GM18873 (cell line): ENCODE data around the gene TRRAP.

ENCODE experiments used
- ATAC-seq: cut with Tn5 transposase; IDR thresholded peaks from one replicate; pipeline ENCODE4 v1.9.1; 2021; ENCODE audit warnings: mild to moderate bottlenecking, moderate library complexity, moderate number of reproducible peaks; ENCODE audit not compliant: unreplicated experiment, low FRiP score

The TRRAP gene

DNA sequence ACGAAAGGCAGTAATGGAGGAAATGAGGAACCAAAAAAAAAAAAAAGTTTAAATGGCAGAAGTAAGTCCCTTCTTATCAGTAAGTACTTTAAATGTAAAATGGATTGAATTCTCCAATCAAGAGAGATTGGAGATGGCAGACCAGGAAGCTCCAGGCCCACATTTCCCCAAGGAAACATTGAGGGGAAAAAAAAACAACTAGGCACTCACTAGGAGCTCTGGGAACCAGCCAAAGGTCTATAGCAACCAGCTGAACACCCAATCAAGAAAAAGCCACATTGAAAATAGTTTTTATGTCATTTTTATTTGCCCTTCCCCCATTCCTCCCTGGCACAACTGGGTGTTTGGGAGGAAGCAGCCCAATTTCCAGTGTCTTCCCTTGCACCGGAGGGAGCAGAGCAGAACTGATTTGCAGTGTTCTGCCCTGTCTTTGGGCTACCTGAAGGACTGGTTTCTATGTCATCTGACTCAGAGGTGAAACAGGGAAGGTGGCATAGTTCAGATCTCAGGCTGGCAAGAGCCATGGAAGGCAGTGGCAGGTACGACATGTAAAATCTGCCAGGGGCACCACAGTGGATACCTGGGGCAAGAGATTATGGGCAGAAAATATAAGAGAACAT lies 143.7 kb downstream of the TRRAP start:
- ATAC-seq, result no peak

DNA sequence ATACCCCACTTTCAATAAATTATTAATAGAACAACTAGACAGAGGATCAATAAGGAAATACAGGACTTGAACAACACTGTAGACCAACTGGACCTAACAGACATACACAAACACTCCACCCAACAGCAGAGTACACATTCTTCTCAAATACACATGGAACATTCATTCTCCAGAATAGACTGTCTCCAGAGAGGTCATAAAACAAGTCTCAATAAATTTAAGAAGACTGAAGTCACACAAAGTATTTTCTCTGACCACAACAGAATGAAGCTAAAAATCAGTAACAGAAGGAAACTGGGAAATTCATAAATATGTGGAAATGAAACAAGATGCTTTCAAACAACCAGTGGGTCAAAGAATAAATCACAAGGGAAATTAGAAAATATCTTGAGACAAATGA lies 145.7 kb downstream of the TRRAP start:
- no peak for ATAC-seq

- no peak for ATAC-seq
Measured at GRCh38 chr7:99027241-99027640, 148.9 kb downstream of the TRRAP start.

DNA sequence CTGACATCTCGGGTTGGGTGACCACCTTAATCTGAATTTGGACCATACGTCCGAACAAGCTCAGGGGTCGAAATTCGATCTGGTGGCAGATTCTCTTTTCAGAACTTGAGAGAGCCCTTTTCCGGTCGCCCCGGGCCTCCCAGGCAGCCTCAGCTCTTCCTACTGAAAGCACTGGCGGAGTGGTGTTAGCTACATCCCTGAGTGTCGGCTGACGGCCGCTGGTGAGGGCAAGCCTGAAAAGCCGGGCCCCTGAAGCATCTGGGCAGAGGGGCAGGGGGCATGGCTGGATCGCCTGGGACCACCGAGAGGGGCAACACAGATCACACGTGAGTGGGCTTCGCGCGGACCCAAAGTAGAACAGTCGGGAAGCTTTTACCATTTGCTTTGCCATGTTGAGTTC lies 149.5 kb downstream of the TRRAP start:
- ATAC-seq, result no peak

DNA sequence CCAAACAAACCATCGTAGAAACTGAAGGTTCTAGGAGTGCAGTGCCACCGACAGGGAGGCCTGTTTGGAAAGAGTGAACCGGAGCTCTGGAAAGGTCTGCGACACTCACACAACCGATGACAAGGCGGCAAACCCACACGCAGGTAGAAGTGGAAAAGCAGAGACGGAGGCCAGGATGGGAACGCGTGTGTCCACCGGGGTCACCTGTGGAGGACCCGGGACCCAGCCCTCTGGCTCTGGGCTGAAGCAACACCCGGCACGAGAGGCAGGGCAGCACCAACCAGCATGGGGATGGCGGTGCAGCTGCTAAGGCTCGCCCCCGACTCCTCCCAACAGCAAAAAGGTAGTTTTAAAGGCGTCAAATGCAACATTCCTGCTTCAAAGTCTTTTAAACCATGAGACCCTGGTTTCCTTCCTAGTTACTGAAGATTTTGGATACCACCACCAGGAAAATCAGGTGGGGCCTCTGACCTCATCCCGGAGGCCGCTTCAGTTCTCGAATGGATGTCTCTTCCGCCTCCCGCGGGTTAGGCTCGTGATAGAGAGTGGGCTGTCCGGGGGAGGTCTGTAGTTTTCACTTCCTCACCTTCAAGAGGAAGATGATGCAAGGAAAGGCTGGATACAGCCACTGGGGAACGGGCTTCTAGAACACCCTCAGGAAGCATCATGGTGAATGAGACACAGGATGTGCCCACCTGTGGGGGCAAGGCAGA lies 150.1 kb downstream of the TRRAP start:
- no peak for ATAC-seq

DNA sequence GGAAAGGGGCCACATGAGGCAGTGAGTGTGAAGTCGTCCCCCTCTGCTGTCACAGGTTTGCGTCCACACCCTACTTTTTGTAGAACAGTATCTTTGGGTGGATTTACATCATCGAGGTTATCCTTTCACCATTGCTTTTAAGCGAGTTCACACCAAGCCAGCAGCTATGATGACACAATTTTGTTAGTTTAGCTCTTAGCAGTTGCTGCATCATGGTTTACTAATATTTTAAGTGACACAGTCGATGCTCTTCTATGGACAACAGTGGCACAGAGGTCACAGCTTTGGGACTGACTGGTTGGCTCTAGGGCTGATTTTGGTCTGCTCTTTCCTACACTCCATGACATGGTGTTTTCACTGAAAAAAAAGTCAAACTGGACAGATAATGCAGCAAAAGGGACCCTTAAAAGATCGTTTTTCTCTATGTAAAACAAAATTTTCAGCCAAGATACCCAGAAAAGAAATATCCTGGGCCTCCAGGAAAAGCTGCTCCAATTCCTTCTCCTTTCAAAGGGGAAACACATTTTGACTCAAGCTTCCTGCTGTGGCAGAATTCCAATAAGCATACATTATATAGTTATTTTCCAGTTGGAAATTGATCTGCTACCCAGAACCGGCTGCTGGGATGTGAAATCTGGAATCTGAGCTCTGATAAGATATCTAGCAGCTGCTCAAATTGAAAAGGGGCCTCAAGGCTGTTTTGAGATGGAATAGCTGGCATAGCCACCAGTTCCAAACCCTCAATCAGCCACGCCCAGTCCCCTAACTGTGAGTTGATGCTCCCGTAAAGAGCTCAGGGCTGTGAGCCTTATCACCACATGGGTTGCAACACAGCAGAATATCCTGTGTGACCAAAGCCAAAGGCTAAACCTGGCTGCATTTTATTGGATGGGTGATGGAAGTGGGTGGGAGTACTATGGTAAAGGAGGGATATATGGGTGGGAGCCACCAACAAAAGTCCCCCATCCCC lies 151.4 kb downstream of the TRRAP start:
- ATAC-seq, result no peak

- ATAC-seq, result no peak
Measured at GRCh38 chr7:99030457-99030856, 152.1 kb downstream of the TRRAP start.

DNA sequence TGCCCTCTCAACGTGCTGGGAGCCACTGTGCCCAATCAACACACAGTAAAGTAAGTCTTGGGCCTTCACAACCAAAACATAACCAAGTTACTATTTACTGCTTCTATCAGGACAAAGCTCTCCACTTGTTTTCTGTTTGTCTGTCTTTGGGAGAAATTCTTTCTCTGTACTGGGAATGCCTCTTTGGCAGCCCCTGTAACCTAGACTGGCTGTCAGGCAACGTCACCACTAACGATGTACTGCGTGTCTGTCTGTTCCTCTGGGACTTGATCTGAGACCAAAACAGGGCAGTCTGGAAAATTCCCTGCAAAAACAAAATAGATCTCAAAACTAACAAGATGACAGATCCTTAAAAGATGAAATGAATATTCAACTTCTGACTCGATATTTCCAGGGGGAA lies 152.6 kb downstream of the TRRAP start:
- ATAC-seq, result no peak

GRCh38 chr7:99031496-99031895 lies 153.2 kb downstream of the TRRAP start:
- no peak for ATAC-seq

DNA sequence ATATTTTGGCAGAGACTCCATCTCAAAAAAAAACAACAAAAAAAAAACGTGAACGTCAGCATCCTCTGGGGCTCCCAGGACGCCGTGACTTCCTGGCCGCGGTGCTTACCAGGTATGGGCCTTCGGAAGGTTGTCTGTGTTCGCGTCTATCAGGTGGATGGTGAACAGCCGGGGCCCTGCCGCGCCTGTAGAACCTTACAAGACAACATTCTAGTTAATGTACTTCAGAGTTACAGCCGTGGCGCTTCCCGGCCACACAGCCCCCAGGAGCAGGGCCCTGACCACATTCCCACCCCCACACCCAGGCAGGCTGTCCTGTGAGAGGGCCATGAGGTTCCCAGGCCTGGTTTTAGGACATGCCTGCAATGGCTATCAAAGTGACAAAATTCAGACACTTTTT lies 154.6 kb downstream of the TRRAP start:
- no peak for ATAC-seq

GRCh38 chr7:99033765-99034164 lies 155.4 kb downstream of the TRRAP start:
- ATAC-seq, result no peak

- no peak for ATAC-seq
Measured at GRCh38 chr7:99034932-99035722, 156.8 kb downstream of the TRRAP start.

GRCh38 chr7:99035723-99036545 lies 157.6 kb downstream of the TRRAP start:
- no peak for ATAC-seq

DNA sequence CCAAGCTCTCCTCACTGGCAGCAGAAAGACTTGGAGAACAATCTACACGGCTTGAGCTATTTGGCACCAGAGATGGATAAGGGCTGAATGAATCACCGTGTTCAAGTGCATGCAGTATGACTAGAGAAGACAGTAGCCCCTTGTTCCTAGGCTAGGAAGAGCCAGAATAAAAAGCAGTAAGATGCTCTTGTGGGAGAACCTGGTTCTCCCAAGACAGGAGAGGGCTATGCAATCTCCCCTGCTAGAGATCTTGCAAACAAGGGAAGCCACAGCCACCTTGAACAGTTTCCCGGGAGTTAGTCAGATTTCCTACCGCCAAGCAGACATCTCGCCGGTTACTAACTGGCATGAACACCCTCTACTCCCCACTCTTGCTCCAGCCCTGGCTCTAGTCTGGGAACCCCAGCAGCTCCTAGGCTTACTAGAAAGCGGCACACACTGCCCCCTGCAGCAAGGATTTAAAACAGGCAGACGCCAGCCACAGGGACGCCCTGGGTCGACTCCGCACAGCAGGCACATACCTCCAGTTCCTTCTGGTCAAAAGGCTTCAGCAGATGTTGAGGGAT lies 158.3 kb downstream of the TRRAP start:
- ATAC-seq, result no peak

- no peak for ATAC-seq
Measured at GRCh38 chr7:99037327-99037940, 159.1 kb downstream of the TRRAP start.

DNA sequence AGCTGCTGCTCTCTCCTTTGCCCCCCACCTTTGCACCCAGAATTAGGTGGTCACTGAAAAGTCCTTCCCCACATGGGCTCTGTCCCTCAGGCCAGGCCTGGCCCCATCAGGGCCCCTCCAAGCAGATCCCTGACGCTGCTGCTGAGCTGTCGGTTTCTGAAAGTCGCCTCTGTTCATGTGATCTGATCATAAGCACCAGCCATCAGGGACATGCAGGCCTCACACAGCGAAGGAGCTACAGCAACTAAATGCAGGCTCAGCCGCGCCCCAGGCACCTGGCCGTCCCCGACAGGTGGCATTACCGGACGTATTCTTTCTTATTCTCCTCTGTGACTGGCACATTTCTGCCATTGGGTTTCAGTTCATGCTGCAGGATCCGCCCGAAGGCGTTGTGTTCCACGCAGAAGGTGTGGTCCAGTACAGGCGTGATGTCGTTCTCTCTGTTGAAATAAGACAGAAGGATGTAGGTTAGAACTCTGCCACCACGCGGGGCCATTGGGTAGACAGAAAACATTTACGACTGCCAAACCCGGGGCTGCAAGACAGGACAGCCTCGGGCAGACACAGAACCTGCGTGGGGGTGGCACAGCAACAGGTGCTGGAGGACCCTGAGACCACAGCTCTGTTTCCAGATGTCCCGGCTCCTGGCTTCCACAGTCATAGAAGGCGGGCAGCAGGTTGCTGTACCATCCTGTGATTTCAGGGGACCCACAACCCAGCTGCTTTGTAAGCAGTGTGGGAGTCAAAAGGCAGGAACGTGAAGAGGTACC lies 159.9 kb downstream of the TRRAP start:
- ATAC-seq, result no peak

DNA sequence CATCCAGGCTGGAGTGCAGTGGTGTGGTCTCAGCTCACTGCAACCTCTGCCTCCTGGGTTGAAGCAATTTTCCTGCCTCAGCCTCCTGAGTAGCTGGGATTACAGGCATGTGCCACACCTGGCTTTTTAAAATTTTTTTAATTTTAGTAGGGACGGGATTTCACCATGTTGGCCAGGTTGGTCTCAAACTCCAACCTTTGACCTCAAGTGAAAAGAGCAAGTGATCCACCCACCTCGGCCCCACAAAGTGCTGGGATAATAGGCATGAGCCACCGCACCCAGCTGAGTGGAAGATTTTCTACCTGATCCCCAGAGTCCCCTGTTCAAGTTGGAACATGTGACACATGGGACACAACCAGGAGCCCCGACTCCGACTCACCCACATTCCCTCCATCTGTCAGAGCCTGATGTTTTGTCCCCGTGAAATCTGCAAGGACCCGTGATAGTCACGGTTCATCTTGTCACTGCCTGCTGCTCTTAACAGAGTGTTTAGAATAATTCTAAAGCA lies 161.1 kb downstream of the TRRAP start:
- no peak for ATAC-seq
